GM10266 (cell line): ENCODE data around the gene ZNF296.

Experiments used
- DNase-seq: peaks from one replicate; pipeline ENCODE4 v3.0.0; 2012; ENCODE audit errors: extremely low spot score
- TF ChIP-seq, protein P1 (sequence below): IDR thresholded peaks from 2 replicates; pipeline ENCODE4 v1.5.1; 2012; ENCODE audit warnings: mild to moderate bottlenecking, low read depth; ENCODE audit not compliant: control insufficient read depth, insufficient read depth; ENCODE audit errors: missing control alignments

Gene ZNF296

GRCh38 chr19:45071969-45072790 lies 4.1 kb downstream of the ZNF296 start:
- TF ChIP-seq, protein P1, sequence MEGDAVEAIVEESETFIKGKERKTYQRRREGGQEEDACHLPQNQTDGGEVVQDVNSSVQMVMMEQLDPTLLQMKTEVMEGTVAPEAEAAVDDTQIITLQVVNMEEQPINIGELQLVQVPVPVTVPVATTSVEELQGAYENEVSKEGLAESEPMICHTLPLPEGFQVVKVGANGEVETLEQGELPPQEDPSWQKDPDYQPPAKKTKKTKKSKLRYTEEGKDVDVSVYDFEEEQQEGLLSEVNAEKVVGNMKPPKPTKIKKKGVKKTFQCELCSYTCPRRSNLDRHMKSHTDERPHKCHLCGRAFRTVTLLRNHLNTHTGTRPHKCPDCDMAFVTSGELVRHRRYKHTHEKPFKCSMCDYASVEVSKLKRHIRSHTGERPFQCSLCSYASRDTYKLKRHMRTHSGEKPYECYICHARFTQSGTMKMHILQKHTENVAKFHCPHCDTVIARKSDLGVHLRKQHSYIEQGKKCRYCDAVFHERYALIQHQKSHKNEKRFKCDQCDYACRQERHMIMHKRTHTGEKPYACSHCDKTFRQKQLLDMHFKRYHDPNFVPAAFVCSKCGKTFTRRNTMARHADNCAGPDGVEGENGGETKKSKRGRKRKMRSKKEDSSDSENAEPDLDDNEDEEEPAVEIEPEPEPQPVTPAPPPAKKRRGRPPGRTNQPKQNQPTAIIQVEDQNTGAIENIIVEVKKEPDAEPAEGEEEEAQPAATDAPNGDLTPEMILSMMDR: no peak

DNA sequence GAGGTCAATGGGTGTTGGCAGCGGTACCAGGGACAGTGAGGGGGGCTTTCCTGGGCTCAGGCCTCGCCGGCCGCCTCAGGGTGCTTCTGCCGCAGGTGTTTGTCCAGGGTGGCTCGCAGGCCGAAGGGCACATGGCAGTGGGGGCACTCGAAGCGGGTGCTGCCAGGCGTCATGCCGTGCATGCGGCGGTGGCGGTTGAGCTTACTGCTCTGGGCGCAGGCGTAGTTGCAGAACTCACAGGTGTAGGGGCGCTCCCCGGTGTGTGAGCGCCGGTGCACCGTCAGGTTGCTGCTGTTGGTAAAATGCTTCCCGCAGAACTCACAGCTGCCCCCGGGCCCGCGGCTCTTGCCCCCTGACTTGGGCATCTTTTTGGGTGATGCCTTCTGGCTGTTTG lies 4.7 kb downstream of the ZNF296 start:
- no peak for DNase-seq
- TF ChIP-seq, protein P1: no peak

More at GRCh38 chr19:45071969-45072790, 4.1 kb downstream of the ZNF296 start:
- DNase-seq: no peak

DNA sequence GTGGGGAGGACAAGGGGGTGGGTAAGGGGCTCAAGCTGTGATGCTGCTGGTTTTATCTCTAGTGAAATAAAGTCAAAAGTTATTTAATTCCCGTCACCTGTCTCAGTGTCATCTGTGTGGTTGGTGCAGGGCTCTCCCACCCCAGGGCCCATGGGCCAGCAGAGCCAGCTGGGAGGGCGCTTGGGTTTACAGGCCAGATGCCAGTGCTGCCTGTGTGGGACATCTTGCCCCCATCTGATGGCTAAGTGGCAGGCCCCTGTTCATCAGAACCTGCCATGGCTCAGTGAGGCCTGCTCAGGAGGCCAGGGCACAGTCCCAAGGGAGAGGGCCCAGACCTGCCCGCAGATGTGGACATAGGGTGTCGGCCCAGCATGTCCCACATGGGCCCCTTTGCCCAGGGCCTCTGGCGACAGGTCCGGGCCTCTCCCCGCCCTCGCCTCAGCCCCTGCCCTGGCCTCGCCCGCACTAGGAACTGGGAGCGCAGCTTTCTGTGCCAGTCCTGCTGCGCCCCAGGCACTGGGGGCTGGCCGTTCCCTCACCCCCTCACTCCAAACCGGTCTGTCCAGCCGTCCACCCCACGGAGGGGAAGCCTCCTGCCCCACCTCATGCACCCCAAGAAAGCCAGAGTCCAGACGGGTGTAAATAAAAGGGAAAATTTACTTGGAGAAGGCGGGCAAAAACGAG lies 5.3 kb downstream of the ZNF296 start:
- no peak for DNase-seq
- TF ChIP-seq, protein P1: no peak

GRCh38 chr19:45070214-45070613 lies 6.1 kb downstream of the ZNF296 start:
- DNase-seq: no peak
- TF ChIP-seq, protein P1: no peak

DNA sequence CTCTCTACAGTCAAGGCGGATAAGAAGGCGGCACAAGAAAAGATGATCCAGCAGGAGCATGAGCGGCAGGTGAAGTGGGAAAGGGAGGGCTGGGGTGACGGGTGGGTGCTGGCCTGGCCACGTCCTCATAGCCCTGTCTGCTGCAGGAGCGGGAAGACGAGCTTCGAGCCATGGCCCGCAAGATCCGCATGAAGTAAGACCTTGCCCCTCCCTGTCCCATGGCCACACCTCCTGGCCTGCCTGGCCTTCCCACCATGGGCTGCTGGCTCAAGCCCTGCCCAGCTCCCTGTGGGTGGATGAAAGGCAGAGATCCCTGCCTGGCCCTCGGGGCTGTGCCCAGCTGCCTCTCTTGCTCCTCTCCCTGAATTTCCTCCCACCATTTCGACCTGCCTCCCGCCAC lies 7.2 kb downstream of the ZNF296 start:
- TF ChIP-seq, protein P1: no peak
- no peak for DNase-seq

DNA sequence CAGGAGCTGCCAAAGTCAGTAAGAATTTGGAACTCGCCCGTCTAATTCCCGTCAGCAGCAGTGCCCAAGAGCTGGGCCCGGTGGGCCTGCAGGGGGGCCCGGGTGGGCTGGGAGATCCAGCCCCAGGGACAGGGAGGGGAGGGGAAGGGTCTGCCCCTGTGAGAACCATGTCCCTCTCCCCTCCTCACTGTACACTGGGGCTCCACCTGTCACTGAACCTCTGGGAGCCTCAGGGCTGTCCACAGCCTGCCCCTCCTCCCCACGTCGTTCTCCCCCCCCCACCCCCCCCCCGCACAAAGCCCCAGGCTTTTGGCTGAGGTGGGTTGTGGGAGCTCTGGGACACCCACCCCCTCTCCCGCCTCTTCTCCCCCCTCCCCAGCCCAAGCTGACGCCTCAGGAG lies 8.2 kb downstream of the ZNF296 start:
- no peak for DNase-seq
- TF ChIP-seq, protein P1: no peak
